Measurements from ENCODE around the gene UBR2. TPM values are rescaled to one million over a fixed set of nuclear protein-coding genes. Genes with fewer than 3 reads are reported as not detected.
A peak's percentile ranks its signal among the peaks of the same experiment; 100 is the strongest.

UBR2 gene
- total and polyA plus RNA-seq, 2 of the 13 experiments (the other 11 are each of a cell fraction or from before 2014, with no cell fraction given), result 17.6 to 29.3 TPM

DNA sequence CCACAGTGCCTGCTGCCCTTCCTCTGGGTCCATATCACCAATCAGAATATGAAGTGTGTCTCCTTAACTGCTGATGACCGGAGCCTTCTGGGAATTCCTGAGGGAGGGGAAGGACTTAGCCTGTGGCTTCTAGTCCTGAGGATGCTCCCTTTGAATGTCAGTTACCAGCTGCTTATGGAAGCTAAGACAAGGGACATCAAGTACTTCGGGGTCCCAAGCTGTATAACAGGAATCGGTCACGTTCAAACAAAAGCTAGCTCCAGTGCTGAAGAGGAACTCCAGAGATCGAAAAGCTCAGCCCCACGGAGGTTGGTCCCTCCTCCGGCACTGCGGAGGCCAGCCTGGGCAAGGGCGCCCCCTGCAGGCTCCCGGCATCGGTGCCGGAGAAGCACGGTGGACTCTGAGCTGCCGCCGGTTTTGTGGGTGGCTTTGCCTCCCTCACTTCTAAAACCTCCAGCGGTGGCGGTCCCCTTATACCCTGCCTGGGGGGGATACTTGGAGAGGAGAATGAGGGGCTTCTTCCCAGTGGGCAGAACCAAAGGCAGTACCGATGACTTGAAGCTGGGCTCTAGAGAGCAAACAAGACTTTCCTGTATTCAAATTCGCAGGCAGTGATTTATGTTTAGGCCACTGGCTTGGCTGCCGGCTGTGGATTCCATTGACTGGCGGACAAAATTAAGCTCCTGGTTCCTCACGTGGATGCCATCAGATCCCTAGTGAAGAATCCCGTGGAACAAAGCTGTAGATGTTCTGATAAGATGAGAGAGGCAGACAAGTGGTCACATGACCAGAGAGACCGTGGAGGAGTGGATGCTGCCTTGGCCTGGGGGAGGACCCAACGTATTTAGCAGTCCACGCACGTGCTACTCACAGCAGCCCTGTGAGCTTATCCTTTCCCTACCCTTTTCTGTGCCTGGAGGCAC, 16.2 kb upstream of the UBR2 start (continued):
- no peak for TF ChIP-seq TFDP1 (CRISPR knock-in tag; IDR thresholded peaks at IDR 0.05; ENCODE audit: borderline replicate concordance)
- TF ChIP-seq ERF (CRISPR knock-in tag; IDR thresholded peaks at IDR 0.05), result peak; percentile 37; the same call in 1 of the 2 replicates
- no peak for TF ChIP-seq ZFP36L2 (CRISPR knock-in tag; IDR thresholded peaks at IDR 0.05)
- TF ChIP-seq ZNF3 (CRISPR knock-in tag; IDR thresholded peaks at IDR 0.05), result no peak
- peak; percentile 69; the same call in 1 of the 2 replicates for TF ChIP-seq ZSCAN31 (CRISPR knock-in tag; IDR thresholded peaks at IDR 0.05; ENCODE audit: low read depth)
- TF ChIP-seq BCL6 (CRISPR knock-in tag; IDR thresholded peaks at IDR 0.05), result no peak
- TF ChIP-seq TBL1XR1 (IDR thresholded peaks at IDR 0.05; ENCODE audit: borderline replicate concordance, low read length, partially characterized antibody), result no peak
- 0 out of 2 replicates have a peak, but pooled peaks have one; percentile 11 for TF ChIP-seq SMC3 (IDR thresholded peaks at IDR 0.05; ENCODE audit: low read length)
- peak; percentile 21; the same call in 1 of the 2 replicates for TF ChIP-seq RBAK (CRISPR knock-in tag; IDR thresholded peaks at IDR 0.05)
- TF ChIP-seq REPIN1 (CRISPR knock-in tag; IDR thresholded peaks at IDR 0.05; ENCODE audit: borderline replicate concordance, low read depth), result no peak
- TF ChIP-seq, protein P1, sequence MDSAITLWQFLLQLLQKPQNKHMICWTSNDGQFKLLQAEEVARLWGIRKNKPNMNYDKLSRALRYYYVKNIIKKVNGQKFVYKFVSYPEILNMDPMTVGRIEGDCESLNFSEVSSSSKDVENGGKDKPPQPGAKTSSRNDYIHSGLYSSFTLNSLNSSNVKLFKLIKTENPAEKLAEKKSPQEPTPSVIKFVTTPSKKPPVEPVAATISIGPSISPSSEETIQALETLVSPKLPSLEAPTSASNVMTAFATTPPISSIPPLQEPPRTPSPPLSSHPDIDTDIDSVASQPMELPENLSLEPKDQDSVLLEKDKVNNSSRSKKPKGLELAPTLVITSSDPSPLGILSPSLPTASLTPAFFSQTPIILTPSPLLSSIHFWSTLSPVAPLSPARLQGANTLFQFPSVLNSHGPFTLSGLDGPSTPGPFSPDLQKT (CRISPR knock-in tag; IDR thresholded peaks at IDR 0.05; ENCODE audit: borderline replicate concordance), result no peak
- TF ChIP-seq GTF2F1 (IDR thresholded peaks at IDR 0.05; ENCODE audit: low read length), result no peak
- no peak for TF ChIP-seq NFRKB (IDR thresholded peaks at IDR 0.05)
- no peak for TF ChIP-seq ZNF570 (CRISPR knock-in tag; IDR thresholded peaks at IDR 0.05; ENCODE audit: borderline replicate concordance)
- no peak; the same call in 1 of the 2 replicates for TF ChIP-seq ZFY (CRISPR knock-in tag; IDR thresholded peaks at IDR 0.05)
- TF ChIP-seq ZFP36 (IDR thresholded peaks at IDR 0.05; ENCODE audit: borderline replicate concordance, low read depth, low read length, partially characterized antibody), result no peak
- TF ChIP-seq NFYB (CRISPR knock-in tag; IDR thresholded peaks at IDR 0.05), result no peak; the same call in 1 of the 2 replicates
- TF ChIP-seq NR2F6 (IDR thresholded peaks at IDR 0.05), result no peak
- no peak for TF ChIP-seq NR2F6 (CRISPR knock-in tag; IDR thresholded peaks at IDR 0.05)
- TF ChIP-seq, protein P2, sequence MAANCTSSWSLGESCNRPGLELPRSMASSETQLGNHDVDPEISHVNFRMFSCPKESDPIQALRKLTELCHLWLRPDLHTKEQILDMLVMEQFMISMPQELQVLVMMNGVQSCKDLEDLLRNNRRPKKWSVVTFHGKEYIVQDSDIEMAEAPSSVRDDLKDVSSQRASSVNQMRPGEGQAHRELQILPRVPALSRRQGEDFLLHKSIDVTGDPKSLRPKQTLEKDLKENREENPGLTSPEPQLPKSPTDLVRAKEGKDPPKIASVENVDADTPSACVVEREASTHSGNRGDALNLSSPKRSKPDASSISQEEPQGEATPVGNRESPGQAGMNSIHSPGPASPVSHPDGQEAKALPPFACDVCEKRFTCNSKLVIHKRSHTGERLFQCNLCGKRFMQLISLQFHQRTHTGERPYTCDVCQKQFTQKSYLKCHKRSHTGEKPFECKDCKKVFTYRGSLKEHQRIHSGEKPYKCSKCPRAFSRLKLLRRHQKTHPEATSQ (CRISPR knock-in tag; IDR thresholded peaks at IDR 0.05; ENCODE audit: borderline replicate concordance), result no peak
- peak; percentile 22; the same call in 1 of the 2 replicates for TF ChIP-seq FOXO1 (CRISPR knock-in tag; IDR thresholded peaks at IDR 0.05)
- no peak for TF ChIP-seq ZNF800 (CRISPR knock-in tag; IDR thresholded peaks at IDR 0.05)
- peak; percentile 52 for TF ChIP-seq SAP130 (CRISPR knock-in tag; IDR thresholded peaks at IDR 0.05; ENCODE audit: low read depth)
- TF ChIP-seq SNAI1 (CRISPR knock-in tag; IDR thresholded peaks at IDR 0.05; ENCODE audit: borderline replicate concordance), result no peak
- no peak for TF ChIP-seq FOXK2 (IDR thresholded peaks at IDR 0.05)
- no peak for TF ChIP-seq ZNF446 (CRISPR knock-in tag; IDR thresholded peaks at IDR 0.05)
- TF ChIP-seq TEAD3 (CRISPR knock-in tag; optimal IDR thresholded peaks at IDR 0.05; ENCODE audit: borderline replicate concordance), result no peak
- TF ChIP-seq ZNF547 (CRISPR knock-in tag; IDR thresholded peaks at IDR 0.05), result no peak
